ENCODE results near the gene ULK1. TPM values are rescaled to one million over a fixed set of nuclear protein-coding genes. Genes with fewer than 3 reads are reported as not detected.

Gene ULK1
- total RNA-seq, 1 donor from 2014 or later, result 33.1 TPM

GRCh38 chr12:131921866-131922769 is 27.7 kb downstream of the ULK1 start:
- TF ChIP-seq POLR2AphosphoS5 (IDR thresholded peaks at IDR 0.05; ENCODE audit: insufficient read depth in 1 of 2, low read depth in 1 of 2) (no peak), POLR2A (IDR thresholded peaks at IDR 0.05) (no peak), CTCF (IDR thresholded peaks at IDR 0.05) (no peak)
- Histone ChIP-seq H3K27ac (no peak overlapping the region), H3K27me3 (no peaks in the 10 kb centered on the region), H3K4me3 (no peak overlapping the region), H3K4me1 (no peaks in the 10 kb centered on the region), H3K9me3 (no peaks in the 10 kb centered on the region), H3K36me3 (peaks cover 0 to 49% of the 10 kb centered on the region in 2 donors)
- intact Hi-C loops (cut with DNase I), result no loop called here
- DNase-seq (ENCODE audit: extremely low spot score in 2 of 2), result no peak

GRCh38 chr12:131922772-131923171 is 28.4 kb downstream of the ULK1 start:
- Histone ChIP-seq H3K4me3 (no peak overlapping the region), H3K27ac (no peak overlapping the region), H3K4me1 (no peaks in the 10 kb centered on the region), H3K9me3 (no peaks in the 10 kb centered on the region), H3K27me3 (no peaks in the 10 kb centered on the region), H3K36me3 (peaks cover 0 to 43% of the 10 kb centered on the region in 2 donors)
- TF ChIP-seq CTCF (IDR thresholded peaks at IDR 0.05) (no peak), POLR2AphosphoS5 (IDR thresholded peaks at IDR 0.05; ENCODE audit: insufficient read depth in 1 of 2, low read depth in 1 of 2) (no peak), POLR2A (IDR thresholded peaks at IDR 0.05) (no peak)
- intact Hi-C loops (cut with DNase I), result no loop called here
- DNase-seq (ENCODE audit: extremely low spot score in 2 of 2), result no peak

GRCh38 chr12:131923260-131923659 is 28.8 kb downstream of the ULK1 start:
- H3K9me3 ChIP-seq, result no peaks in the 10 kb centered on the region
- TF ChIP-seq POLR2A (IDR thresholded peaks at IDR 0.05), result no peak
- TF ChIP-seq CTCF (IDR thresholded peaks at IDR 0.05), result no peak
- TF ChIP-seq POLR2AphosphoS5 (IDR thresholded peaks at IDR 0.05; ENCODE audit: insufficient read depth in 1 of 2, low read depth in 1 of 2), result no peak
- peaks cover 4% of the 10 kb centered on the region for H3K4me1 ChIP-seq
- no peak overlapping the region for H3K27ac ChIP-seq
- intact Hi-C loops (cut with DNase I), result no loop called here
- H3K27me3 ChIP-seq, result no peaks in the 10 kb centered on the region
- H3K36me3 ChIP-seq, result peaks cover 0 to 38% of the 10 kb centered on the region in 2 donors
- no peak overlapping the region for H3K4me3 ChIP-seq
- no peak for DNase-seq (ENCODE audit: extremely low spot score in 2 of 2)

- Histone ChIP-seq H3K36me3 (peaks cover 0 to 7% of the 10 kb centered on the region in 2 donors), H3K27ac (no peak overlapping the region), H3K4me1 (peaks cover 24% of the 10 kb centered on the region), H3K27me3 (no peaks in the 10 kb centered on the region), H3K9me3 (no peaks in the 10 kb centered on the region), H3K4me3 (no peak overlapping the region)
- intact Hi-C loops (cut with DNase I), result no loop called here
- DNase-seq (ENCODE audit: extremely low spot score in 2 of 2), result no peak
- no peak for TF ChIP-seq POLR2A (IDR thresholded peaks at IDR 0.05)
- TF ChIP-seq CTCF (IDR thresholded peaks at IDR 0.05), result no peak
- no peak for TF ChIP-seq POLR2AphosphoS5 (IDR thresholded peaks at IDR 0.05; ENCODE audit: insufficient read depth in 1 of 2, low read depth in 1 of 2)
These were observed 33.0 kb downstream of the ULK1 start for GRCh38 chr12:131927110-131928079.
